Umbilical cord (tissue), 1 donor: ENCODE measurements around the gene TEX101. TPM values are rescaled to one million over a fixed set of nuclear protein-coding genes. Genes with fewer than 3 reads are reported as not detected.

Experiments
- total RNA-seq: library from RNA; depleted of rRNA; stranded (reverse); fragments of >200 nt; gene quantifications from one replicate; pipeline ENCODE4 v1.2.3, GENCODE V29; 2014; ENCODE audit warnings: low replicate concordance; ENCODE audit not compliant: insufficient read depth

The TEX101 gene
- total RNA-seq, 1 donor from 2014 or later: not detected

Other genes starting within 250 kb of the TEX101 start
- gene PSG5, start 228.4 kb upstream of the TEX101 start, total RNA-seq: 18.8 TPM
- 17.8 TPM for gene PSG4, start 209.3 kb upstream of the TEX101 start, total RNA-seq
- 1.7 TPM for gene PSG9, start 145.4 kb upstream of the TEX101 start, total RNA-seq
- 1.2 TPM for gene CD177, start 61.2 kb upstream of the TEX101 start, total RNA-seq
- gene LYPD3, start 50.7 kb downstream of the TEX101 start, total RNA-seq: 13.0 TPM
- 7.0 TPM for gene PHLDB3, start 89.9 kb downstream of the TEX101 start, total RNA-seq
- gene ETHE1, start 112.3 kb downstream of the TEX101 start, total RNA-seq: 33.7 TPM
- 0.24 TPM for gene ZNF575, start 118.3 kb downstream of the TEX101 start, total RNA-seq
- gene XRCC1, start 160.6 kb downstream of the TEX101 start, total RNA-seq: 6.0 TPM
- gene PINLYP, start 160.9 kb downstream of the TEX101 start, total RNA-seq: 17.3 TPM
- 17.6 TPM for gene IRGQ, start 181.2 kb downstream of the TEX101 start, total RNA-seq
- gene ZNF576, start 181.7 kb downstream of the TEX101 start, total RNA-seq: 15.9 TPM
- gene SRRM5, start 197.2 kb downstream of the TEX101 start, total RNA-seq: 0.24 TPM
- 18.8 TPM for gene ZNF428, start 204.7 kb downstream of the TEX101 start, total RNA-seq
- 2.9 TPM for gene CADM4, start 225.0 kb downstream of the TEX101 start, total RNA-seq